ENCODE results near the gene HSFX4. TPM values are rescaled to one million over a fixed set of nuclear protein-coding genes. Genes with fewer than 3 reads are reported as not detected.
"Not testable (repeated sequence)": the region's sequence is repeated elsewhere in the genome, so short reads cannot be mapped to it uniquely, and the experiment has no call there.

The HSFX4 gene
- total RNA-seq, 1 experiment from 2014 or later = not detected

DNA sequence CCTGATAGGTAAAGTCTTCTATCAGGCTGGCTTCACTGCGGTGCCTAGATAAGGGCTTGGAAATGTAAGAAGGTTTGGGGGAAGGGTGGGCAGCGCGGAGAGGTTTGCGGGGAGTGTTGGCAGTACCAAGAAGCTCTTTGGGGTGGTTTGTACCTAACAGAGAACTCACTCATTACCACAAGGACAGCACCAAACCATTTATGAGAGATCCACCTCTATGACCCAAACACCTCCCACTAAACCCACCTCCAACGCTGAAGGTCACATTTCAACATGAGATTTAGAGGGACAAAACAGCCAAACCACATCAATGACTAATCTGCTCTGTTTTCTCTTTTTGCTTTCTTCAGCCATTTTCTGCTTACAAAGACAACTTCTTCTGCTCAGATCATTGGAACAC lies 4.9 kb upstream of the HSFX4 start:
- H3K9me3 ChIP-seq (ENCODE audit: control insufficient read depth, insufficient read depth, low read depth, low read length); ATAC-seq; in situ Hi-C loops (cut with HindIII; ENCODE audit: low pct_unique_long_range_greater_than_20kb, low sequenced_read_pairs); CTCF ChIA-PET; DNase-seq (ENCODE audit: low read depth, low spot score); H3K4me1 ChIP-seq (ENCODE audit: control insufficient read depth, insufficient read depth, low read length); BruUV-seq (replicated peaks); H3K4me3 ChIP-seq (ENCODE audit: low read depth in 2 of 2, low read length in 2 of 2); H3K36me3 ChIP-seq (ENCODE audit: control insufficient read depth, insufficient read depth, low read length); H3K27ac ChIP-seq (ENCODE audit: low read length); intact Hi-C loops (cut with micrococcal nuclease; ENCODE audit: unreplicated experiment); H3K27me3 ChIP-seq (ENCODE audit: control insufficient read depth, insufficient read depth, low read length); POLR2A ChIA-PET: not testable (repeated sequence)

DNA sequence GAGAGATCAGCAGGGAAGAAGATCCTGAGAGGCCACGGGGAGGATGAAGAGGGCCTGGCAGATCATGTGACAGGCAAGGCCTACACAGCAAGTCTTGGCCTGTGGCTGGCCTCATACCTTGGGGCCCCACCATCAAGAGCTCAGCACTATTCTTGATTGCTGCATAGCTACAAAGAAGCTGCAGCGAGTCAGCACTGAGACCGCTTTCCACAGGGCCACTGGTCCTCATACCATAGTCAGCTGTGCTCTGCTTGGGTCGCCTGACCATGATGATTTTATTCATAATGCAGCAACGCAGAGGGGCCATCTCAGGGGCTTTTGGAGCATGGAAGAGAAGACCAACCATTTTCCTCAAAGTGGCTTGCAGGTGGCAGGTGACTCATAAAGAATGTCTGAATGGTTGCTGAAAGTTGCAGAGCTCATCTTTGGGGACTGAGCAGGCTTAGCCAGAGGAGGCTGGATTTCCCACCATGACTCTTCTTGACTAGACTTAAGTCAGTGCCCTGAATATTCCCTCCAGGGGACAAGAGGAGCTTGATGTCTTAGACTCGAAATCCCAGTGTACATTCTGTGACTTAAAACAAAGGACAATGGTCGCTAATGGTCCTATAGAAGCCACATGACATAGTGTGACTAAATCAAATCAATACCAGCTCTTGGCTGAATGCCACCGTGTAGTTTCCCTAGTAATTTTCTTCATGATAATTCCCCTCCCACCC lies 2.0 kb upstream of the HSFX4 start:
- H3K4me3 ChIP-seq (ENCODE audit: low read depth in 2 of 2, low read length in 2 of 2); ATAC-seq; DNase-seq (ENCODE audit: low read depth, low spot score); BruUV-seq (replicated peaks); POLR2A ChIA-PET; H3K4me1 ChIP-seq (ENCODE audit: control insufficient read depth, insufficient read depth, low read length); H3K36me3 ChIP-seq (ENCODE audit: control insufficient read depth, insufficient read depth, low read length); H3K9me3 ChIP-seq (ENCODE audit: control insufficient read depth, insufficient read depth, low read depth, low read length); H3K27ac ChIP-seq (ENCODE audit: low read length); CTCF ChIA-PET; in situ Hi-C loops (cut with HindIII; ENCODE audit: low pct_unique_long_range_greater_than_20kb, low sequenced_read_pairs); H3K27me3 ChIP-seq (ENCODE audit: control insufficient read depth, insufficient read depth, low read length); intact Hi-C loops (cut with micrococcal nuclease; ENCODE audit: unreplicated experiment): not testable (repeated sequence)

DNA sequence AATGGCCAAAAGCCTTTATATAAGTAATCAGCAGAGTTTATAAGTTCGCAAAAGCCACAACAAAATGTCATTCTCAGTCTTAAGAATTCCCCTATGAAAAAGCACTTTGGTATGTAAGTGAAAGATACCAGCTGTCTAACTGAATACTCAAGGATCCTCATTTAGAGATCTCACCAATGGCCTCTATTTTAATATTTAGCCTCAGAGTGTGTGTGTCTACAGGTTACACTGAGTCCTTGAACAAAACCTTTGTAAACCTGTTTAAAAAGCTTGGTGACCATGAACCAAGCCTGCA lies 1.5 kb upstream of the HSFX4 start:
- H3K27ac ChIP-seq (ENCODE audit: low read length); ATAC-seq; H3K4me3 ChIP-seq (ENCODE audit: low read depth in 2 of 2, low read length in 2 of 2); BruUV-seq (replicated peaks); in situ Hi-C loops (cut with HindIII; ENCODE audit: low pct_unique_long_range_greater_than_20kb, low sequenced_read_pairs); H3K27me3 ChIP-seq (ENCODE audit: control insufficient read depth, insufficient read depth, low read length); DNase-seq (ENCODE audit: low read depth, low spot score); CTCF ChIA-PET; H3K36me3 ChIP-seq (ENCODE audit: control insufficient read depth, insufficient read depth, low read length); intact Hi-C loops (cut with micrococcal nuclease; ENCODE audit: unreplicated experiment); H3K4me1 ChIP-seq (ENCODE audit: control insufficient read depth, insufficient read depth, low read length); POLR2A ChIA-PET; H3K9me3 ChIP-seq (ENCODE audit: control insufficient read depth, insufficient read depth, low read depth, low read length): not testable (repeated sequence)

DNA sequence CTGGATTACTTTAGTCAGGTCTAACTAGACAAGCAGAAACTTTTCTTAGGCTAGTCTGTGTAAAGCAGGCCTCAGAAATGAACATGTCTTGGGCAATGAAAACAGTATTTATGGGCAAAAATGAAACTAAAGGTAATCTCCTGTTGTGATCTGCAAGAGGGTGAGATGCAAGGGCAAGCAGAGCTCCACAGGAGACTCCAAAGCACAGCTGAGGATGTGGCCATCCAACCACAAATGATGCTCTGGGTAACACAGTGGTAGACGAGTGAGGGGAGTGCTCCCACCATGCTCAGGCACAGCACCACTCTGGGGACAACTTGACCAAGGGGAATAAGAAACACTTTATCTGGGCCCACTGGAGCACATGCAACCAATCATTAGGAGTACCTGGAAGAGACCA lies 738 bp upstream of the HSFX4 start:
- BruUV-seq (replicated peaks); H3K4me1 ChIP-seq (ENCODE audit: control insufficient read depth, insufficient read depth, low read length); H3K9me3 ChIP-seq (ENCODE audit: control insufficient read depth, insufficient read depth, low read depth, low read length); DNase-seq (ENCODE audit: low read depth, low spot score); H3K27me3 ChIP-seq (ENCODE audit: control insufficient read depth, insufficient read depth, low read length); H3K27ac ChIP-seq (ENCODE audit: low read length); intact Hi-C loops (cut with micrococcal nuclease; ENCODE audit: unreplicated experiment); in situ Hi-C loops (cut with HindIII; ENCODE audit: low pct_unique_long_range_greater_than_20kb, low sequenced_read_pairs); H3K36me3 ChIP-seq (ENCODE audit: control insufficient read depth, insufficient read depth, low read length); ATAC-seq; H3K4me3 ChIP-seq (ENCODE audit: low read depth in 2 of 2, low read length in 2 of 2); POLR2A ChIA-PET; CTCF ChIA-PET: not testable (repeated sequence)

DNA sequence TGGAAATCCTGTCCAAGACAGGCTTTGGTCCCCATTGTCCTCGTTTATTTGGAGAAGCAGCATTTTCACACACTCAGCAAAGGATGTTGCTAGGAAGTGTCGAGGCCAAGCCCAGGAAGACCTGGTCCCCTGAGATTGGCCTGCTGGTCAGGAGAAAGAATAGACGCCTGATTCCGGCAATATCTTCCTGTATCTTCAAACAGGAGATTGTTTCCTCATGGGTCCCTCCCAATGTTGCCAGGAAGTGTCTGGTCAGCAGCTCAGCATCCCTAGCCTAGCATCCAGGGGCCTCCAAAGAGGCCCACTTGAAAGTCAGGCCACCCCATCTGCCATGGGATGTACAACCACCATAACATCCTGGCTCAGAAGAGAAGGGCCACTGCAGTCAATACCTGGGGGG lies 2.0 kb downstream of the HSFX4 start:
- H3K36me3 ChIP-seq (ENCODE audit: control insufficient read depth, insufficient read depth, low read length); ATAC-seq; H3K27ac ChIP-seq (ENCODE audit: low read length); DNase-seq (ENCODE audit: low read depth, low spot score); in situ Hi-C loops (cut with HindIII; ENCODE audit: low pct_unique_long_range_greater_than_20kb, low sequenced_read_pairs); H3K4me3 ChIP-seq (ENCODE audit: low read depth in 2 of 2, low read length in 2 of 2); H3K27me3 ChIP-seq (ENCODE audit: control insufficient read depth, insufficient read depth, low read length); H3K4me1 ChIP-seq (ENCODE audit: control insufficient read depth, insufficient read depth, low read length); intact Hi-C loops (cut with micrococcal nuclease; ENCODE audit: unreplicated experiment); H3K9me3 ChIP-seq (ENCODE audit: control insufficient read depth, insufficient read depth, low read depth, low read length); POLR2A ChIA-PET; BruUV-seq (replicated peaks); CTCF ChIA-PET: not testable (repeated sequence)

DNA sequence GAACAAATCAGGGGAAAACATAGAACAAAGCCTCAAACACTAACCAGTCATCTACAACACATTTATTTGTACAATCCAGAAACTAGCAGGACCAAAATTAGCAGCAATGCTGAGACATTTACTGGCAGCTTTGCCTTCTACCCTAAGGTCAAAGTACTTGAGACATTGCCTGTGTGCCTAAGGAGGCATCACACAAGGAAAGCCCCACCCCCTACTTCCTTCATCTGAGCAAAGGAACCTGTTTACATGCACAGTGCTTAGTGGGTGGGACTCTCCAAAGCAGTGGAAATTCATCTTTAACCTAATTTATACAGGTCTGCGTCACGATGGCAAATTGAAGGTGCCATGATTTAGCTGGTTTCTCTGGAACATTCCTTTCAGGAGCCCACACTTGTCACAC lies 2.8 kb downstream of the HSFX4 start:
- H3K27ac ChIP-seq (ENCODE audit: low read length); in situ Hi-C loops (cut with HindIII; ENCODE audit: low pct_unique_long_range_greater_than_20kb, low sequenced_read_pairs); H3K4me1 ChIP-seq (ENCODE audit: control insufficient read depth, insufficient read depth, low read length); DNase-seq (ENCODE audit: low read depth, low spot score); intact Hi-C loops (cut with micrococcal nuclease; ENCODE audit: unreplicated experiment); H3K4me3 ChIP-seq (ENCODE audit: low read depth in 2 of 2, low read length in 2 of 2); BruUV-seq (replicated peaks); H3K27me3 ChIP-seq (ENCODE audit: control insufficient read depth, insufficient read depth, low read length); H3K9me3 ChIP-seq (ENCODE audit: control insufficient read depth, insufficient read depth, low read depth, low read length); POLR2A ChIA-PET; ATAC-seq; H3K36me3 ChIP-seq (ENCODE audit: control insufficient read depth, insufficient read depth, low read length); CTCF ChIA-PET: not testable (repeated sequence)

DNA sequence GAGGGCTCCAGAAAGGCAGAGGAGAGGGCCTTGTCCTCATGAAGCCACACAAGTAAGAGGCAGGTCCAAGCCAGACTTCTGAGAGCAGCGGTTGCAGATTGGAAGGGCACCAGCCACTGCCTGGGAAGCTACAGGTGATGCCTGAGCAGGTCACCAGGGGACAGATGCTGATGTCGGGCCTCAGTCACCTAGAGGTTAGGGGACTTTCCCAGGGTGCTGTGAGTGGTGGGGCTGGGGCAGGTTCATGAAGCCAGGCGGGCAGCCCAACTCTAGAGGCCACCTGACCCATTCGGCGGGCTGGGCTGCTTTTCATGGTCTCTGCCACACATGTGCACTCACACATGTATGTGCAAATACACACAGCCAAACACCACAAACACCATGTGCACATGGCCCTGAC lies 3.6 kb downstream of the HSFX4 start:
- POLR2A ChIA-PET; ATAC-seq; BruUV-seq (replicated peaks); H3K9me3 ChIP-seq (ENCODE audit: control insufficient read depth, insufficient read depth, low read depth, low read length); H3K27ac ChIP-seq (ENCODE audit: low read length); H3K4me1 ChIP-seq (ENCODE audit: control insufficient read depth, insufficient read depth, low read length); DNase-seq (ENCODE audit: low read depth, low spot score); intact Hi-C loops (cut with micrococcal nuclease; ENCODE audit: unreplicated experiment); H3K36me3 ChIP-seq (ENCODE audit: control insufficient read depth, insufficient read depth, low read length); in situ Hi-C loops (cut with HindIII; ENCODE audit: low pct_unique_long_range_greater_than_20kb, low sequenced_read_pairs); H3K27me3 ChIP-seq (ENCODE audit: control insufficient read depth, insufficient read depth, low read length); H3K4me3 ChIP-seq (ENCODE audit: low read depth in 2 of 2, low read length in 2 of 2); CTCF ChIA-PET: not testable (repeated sequence)

DNA sequence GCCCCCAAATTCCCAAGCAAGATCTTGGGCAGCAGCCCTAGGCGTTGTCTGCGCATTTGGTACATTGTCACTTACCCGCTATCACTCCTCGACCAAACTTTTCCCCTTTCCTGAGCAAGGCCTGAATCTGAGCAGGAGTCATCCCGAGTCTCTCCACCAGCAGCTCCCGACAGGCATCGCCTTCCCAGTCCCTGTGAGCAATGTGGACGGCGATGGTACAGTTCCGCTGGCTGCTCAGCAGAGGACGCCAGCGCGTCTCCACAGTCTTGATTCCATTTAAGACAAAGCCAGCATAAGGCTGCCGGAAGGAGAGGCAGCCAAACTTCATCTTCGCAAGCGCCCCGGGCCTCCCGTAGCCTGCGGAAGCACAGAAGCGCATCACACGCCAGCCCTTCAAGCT lies 4.2 kb downstream of the HSFX4 start:
- H3K27me3 ChIP-seq (ENCODE audit: control insufficient read depth, insufficient read depth, low read length); intact Hi-C loops (cut with micrococcal nuclease; ENCODE audit: unreplicated experiment); ATAC-seq; DNase-seq (ENCODE audit: low read depth, low spot score); BruUV-seq (replicated peaks); H3K4me1 ChIP-seq (ENCODE audit: control insufficient read depth, insufficient read depth, low read length); POLR2A ChIA-PET; H3K9me3 ChIP-seq (ENCODE audit: control insufficient read depth, insufficient read depth, low read depth, low read length); CTCF ChIA-PET; in situ Hi-C loops (cut with HindIII; ENCODE audit: low pct_unique_long_range_greater_than_20kb, low sequenced_read_pairs); H3K36me3 ChIP-seq (ENCODE audit: control insufficient read depth, insufficient read depth, low read length); H3K4me3 ChIP-seq (ENCODE audit: low read depth in 2 of 2, low read length in 2 of 2); H3K27ac ChIP-seq (ENCODE audit: low read length): not testable (repeated sequence)

All from Panc1 (cell line).